ENCODE measurements around the gene BAG3.

DNA sequence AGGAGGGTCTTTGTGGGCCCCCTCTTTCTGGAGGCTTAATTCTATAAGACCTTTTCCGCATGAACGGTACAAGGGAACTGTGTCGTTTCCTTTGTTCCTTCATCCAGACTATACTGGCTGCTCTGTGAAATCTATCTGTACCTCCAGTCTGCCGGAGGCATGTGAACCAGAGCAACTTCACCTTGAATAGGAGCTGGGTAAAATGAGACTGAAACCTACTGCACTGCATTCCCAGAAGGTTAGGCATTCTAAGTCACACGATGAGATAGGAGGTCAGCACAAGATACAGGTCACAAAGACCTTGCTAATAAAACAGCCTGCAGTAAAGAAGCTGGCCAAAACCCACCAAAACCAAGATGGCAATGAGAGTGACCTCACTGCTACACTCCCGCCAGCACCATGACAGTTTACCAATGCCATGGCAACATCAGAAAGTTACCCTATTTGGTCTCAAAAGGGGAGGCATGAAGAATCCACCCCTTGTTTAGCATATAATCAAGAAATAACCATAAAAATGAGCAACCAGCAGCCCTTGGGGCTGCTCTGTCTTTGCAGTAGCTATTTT lies 37.9 kb downstream of the BAG3 start:
- TF ChIP-seq SMC3 (conservative IDR thresholded peaks at IDR 0.05; ENCODE audit: poor library complexity) = no peak
- TF ChIP-seq, protein P1, sequence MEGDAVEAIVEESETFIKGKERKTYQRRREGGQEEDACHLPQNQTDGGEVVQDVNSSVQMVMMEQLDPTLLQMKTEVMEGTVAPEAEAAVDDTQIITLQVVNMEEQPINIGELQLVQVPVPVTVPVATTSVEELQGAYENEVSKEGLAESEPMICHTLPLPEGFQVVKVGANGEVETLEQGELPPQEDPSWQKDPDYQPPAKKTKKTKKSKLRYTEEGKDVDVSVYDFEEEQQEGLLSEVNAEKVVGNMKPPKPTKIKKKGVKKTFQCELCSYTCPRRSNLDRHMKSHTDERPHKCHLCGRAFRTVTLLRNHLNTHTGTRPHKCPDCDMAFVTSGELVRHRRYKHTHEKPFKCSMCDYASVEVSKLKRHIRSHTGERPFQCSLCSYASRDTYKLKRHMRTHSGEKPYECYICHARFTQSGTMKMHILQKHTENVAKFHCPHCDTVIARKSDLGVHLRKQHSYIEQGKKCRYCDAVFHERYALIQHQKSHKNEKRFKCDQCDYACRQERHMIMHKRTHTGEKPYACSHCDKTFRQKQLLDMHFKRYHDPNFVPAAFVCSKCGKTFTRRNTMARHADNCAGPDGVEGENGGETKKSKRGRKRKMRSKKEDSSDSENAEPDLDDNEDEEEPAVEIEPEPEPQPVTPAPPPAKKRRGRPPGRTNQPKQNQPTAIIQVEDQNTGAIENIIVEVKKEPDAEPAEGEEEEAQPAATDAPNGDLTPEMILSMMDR (IDR thresholded peaks at IDR 0.05; ENCODE audit: poor library complexity, severe bottlenecking) = no peak
- no peak for TF ChIP-seq POLR2AphosphoS5 (IDR thresholded peaks at IDR 0.05)
- TF ChIP-seq RAD21 (conservative IDR thresholded peaks at IDR 0.05) = no peak
- TF ChIP-seq, protein P2, sequence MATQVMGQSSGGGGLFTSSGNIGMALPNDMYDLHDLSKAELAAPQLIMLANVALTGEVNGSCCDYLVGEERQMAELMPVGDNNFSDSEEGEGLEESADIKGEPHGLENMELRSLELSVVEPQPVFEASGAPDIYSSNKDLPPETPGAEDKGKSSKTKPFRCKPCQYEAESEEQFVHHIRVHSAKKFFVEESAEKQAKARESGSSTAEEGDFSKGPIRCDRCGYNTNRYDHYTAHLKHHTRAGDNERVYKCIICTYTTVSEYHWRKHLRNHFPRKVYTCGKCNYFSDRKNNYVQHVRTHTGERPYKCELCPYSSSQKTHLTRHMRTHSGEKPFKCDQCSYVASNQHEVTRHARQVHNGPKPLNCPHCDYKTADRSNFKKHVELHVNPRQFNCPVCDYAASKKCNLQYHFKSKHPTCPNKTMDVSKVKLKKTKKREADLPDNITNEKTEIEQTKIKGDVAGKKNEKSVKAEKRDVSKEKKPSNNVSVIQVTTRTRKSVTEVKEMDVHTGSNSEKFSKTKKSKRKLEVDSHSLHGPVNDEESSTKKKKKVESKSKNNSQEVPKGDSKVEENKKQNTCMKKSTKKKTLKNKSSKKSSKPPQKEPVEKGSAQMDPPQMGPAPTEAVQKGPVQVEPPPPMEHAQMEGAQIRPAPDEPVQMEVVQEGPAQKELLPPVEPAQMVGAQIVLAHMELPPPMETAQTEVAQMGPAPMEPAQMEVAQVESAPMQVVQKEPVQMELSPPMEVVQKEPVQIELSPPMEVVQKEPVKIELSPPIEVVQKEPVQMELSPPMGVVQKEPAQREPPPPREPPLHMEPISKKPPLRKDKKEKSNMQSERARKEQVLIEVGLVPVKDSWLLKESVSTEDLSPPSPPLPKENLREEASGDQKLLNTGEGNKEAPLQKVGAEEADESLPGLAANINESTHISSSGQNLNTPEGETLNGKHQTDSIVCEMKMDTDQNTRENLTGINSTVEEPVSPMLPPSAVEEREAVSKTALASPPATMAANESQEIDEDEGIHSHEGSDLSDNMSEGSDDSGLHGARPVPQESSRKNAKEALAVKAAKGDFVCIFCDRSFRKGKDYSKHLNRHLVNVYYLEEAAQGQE (IDR thresholded peaks at IDR 0.05; ENCODE audit: borderline replicate concordance) = no peak
- TF ChIP-seq TAF1 (IDR thresholded peaks at IDR 0.05; ENCODE audit: low read depth) = no peak

All from neural cell (in vitro differentiated cells).